IMR-90 (cell line): Measurements from ENCODE around the gene PRKACA. TPM values are rescaled to one million over a fixed set of nuclear protein-coding genes. Genes with fewer than 3 reads are reported as not detected.

Source experiments
- ATAC-seq: fragments of 200-7000 bp; cut with Tn5 transposase; 2 replicates; pipeline ENCODE4 v1.9.1; 2020; ENCODE audit warnings: low read depth, mild to moderate bottlenecking, moderate library complexity
- BruUV-seq: library from RNA; stranded (reverse); fragments of 400-500 nt; replicated peaks from 2 replicates; lab custom pipeline; 2021; lab: Mats Ljungman, UMichigan
- CTCF ChIA-PET: fragments of 300-600 bp; formaldehyde crosslinking; extraction: SDS; loops from one replicate; lab custom pipeline; 2021; ENCODE audit warnings: antibody characterized with exemption; lab: Yijun Ruan, JAX
- POLR2A ChIA-PET: fragments of 300-600 bp; sonication (Branson Sonifier 250); formaldehyde crosslinking; loops from one replicate; lab custom pipeline; 2022; ENCODE audit warnings: antibody characterized with exemption; ENCODE audit not compliant: unreplicated experiment; lab: Charles Lee
- DNase-seq: peaks from one replicate; pipeline ENCODE4 v3.0.0; 2013
- H2AFZ ChIP-seq: replicated peaks from 2 replicates; pipeline ENCODE3; 2013; ENCODE audit warnings: low read length, mild to moderate bottlenecking; ENCODE audit not compliant: poor library complexity
- H2AK5ac ChIP-seq: 2 replicates; pipeline ENCODE4 v1.6.1; 2013; ENCODE audit warnings: low read depth, low read length, inconsistent platforms
- H2AK9ac ChIP-seq: replicated peaks from 2 replicates; pipeline ENCODE3; 2013; ENCODE audit warnings: mild to moderate bottlenecking, low read depth, low read length, moderate library complexity; ENCODE audit not compliant: poor library complexity
- H2BK120ac ChIP-seq: 2 replicates; pipeline ENCODE4 v1.6.1; 2013; ENCODE audit warnings: low read depth, low read length, inconsistent platforms
- H2BK15ac ChIP-seq: 3 replicates; pipeline ENCODE4 v1.6.1; 2013; ENCODE audit warnings: low read depth, low read length, inconsistent platforms
- H2BK20ac ChIP-seq: 2 replicates; pipeline ENCODE4 v1.6.1; 2013; ENCODE audit warnings: low read depth, mild to moderate bottlenecking, inconsistent platforms, low read length, moderate library complexity
- H2BK5ac ChIP-seq: 2 replicates; pipeline ENCODE4 v1.6.1; 2013; ENCODE audit warnings: mild to moderate bottlenecking, low read depth, low read length, inconsistent platforms; ENCODE audit not compliant: poor library complexity, severe bottlenecking
- H3K14ac ChIP-seq: replicated peaks from 2 replicates; pipeline ENCODE4 v1.6.1; 2013; ENCODE audit warnings: low read depth, low read length, inconsistent platforms
- H3K18ac ChIP-seq: 2 replicates; pipeline ENCODE4 v1.6.1; 2013; ENCODE audit warnings: low read depth, low read length, control low read depth
- H3K23ac ChIP-seq: 2 replicates; pipeline ENCODE4 v1.6.1; 2013; ENCODE audit warnings: low read depth, low read length, inconsistent platforms
- H3K27ac ChIP-seq: 2 replicates; pipeline ENCODE4 v1.5.1; 2013; ENCODE audit warnings: mild to moderate bottlenecking, control low read depth, low read length; ENCODE audit not compliant: insufficient read depth
- H3K27me3 ChIP-seq: 2 replicates; pipeline ENCODE4 v1.6.1; 2013; ENCODE audit warnings: low read length; ENCODE audit not compliant: control insufficient read depth, insufficient read depth
- H3K36me3 ChIP-seq: 2 replicates; pipeline ENCODE4 v1.6.1; 2013; ENCODE audit warnings: low read length, mixed read lengths; ENCODE audit not compliant: control insufficient read depth, insufficient read depth
- H3K4ac ChIP-seq: 2 replicates; pipeline ENCODE4 v1.6.1; 2013; ENCODE audit warnings: low read depth, low read length, inconsistent platforms
- H3K4me1 ChIP-seq: 2 replicates; pipeline ENCODE4 v1.6.1; 2013; ENCODE audit warnings: low read length, mixed read lengths; ENCODE audit not compliant: control insufficient read depth, insufficient read depth
- H3K4me2 ChIP-seq: 2 replicates; pipeline ENCODE4 v1.6.1; 2013; ENCODE audit warnings: low read depth, mild to moderate bottlenecking, control low read depth, low read length, moderate library complexity
- H3K4me3 ChIP-seq: 2 replicates; pipeline ENCODE4 v1.5.1; 2013; ENCODE audit warnings: low read depth, mild to moderate bottlenecking, control low read depth, low read length, moderate library complexity; ENCODE audit not compliant: insufficient read depth
- H3K56ac ChIP-seq: 2 replicates; pipeline ENCODE4 v1.6.1; 2013; ENCODE audit warnings: low read length, inconsistent platforms; ENCODE audit not compliant: insufficient read depth; ENCODE audit errors: extremely low read depth
- H3K79me1 ChIP-seq, 2 experiments: 2 replicates each; pipeline ENCODE4 v1.6.1; 2013; ENCODE audit warnings: low read length in 2 of 2, inconsistent platforms in 1 of 2, low read depth in 1 of 2
- H3K9ac ChIP-seq: 2 replicates; pipeline ENCODE4 v1.6.1; 2013; ENCODE audit warnings: low read depth, low read length, control low read depth
- H3K9me1 ChIP-seq: 2 replicates; pipeline ENCODE4 v1.6.1; 2013; ENCODE audit warnings: low read length, inconsistent platforms; ENCODE audit not compliant: insufficient read depth
- H3K9me3 ChIP-seq: 2 replicates; pipeline ENCODE4 v1.6.1; 2013; ENCODE audit warnings: low read length; ENCODE audit not compliant: control insufficient read depth, insufficient read depth
- H4K20me1 ChIP-seq: 2 replicates; pipeline ENCODE4 v1.6.1; 2013; ENCODE audit warnings: low read length, inconsistent platforms; ENCODE audit not compliant: insufficient read depth
- H4K5ac ChIP-seq: 2 replicates; pipeline ENCODE4 v1.6.1; 2013; ENCODE audit warnings: mild to moderate bottlenecking, low read depth, low read length, control low read depth
- H4K8ac ChIP-seq, 2 experiments: 2 replicates each; pipeline ENCODE4 v1.6.1; 2013; ENCODE audit warnings: low read depth in 2 of 2, low read length in 2 of 2, control low read depth in 1 of 2, inconsistent platforms in 1 of 2
- H4K91ac ChIP-seq: 2 replicates; pipeline ENCODE4 v1.6.1; 2013; ENCODE audit warnings: low read depth, low read length, inconsistent platforms; ENCODE audit not compliant: insufficient read depth
- BHLHE40 ChIP-seq: fragments of 150-350 bp; IDR thresholded peaks from 2 replicates; pipeline ENCODE4 v1.6.1; 2016; ENCODE audit warnings: mild to moderate bottlenecking, low read depth, low read length
- CEBPB ChIP-seq: IDR thresholded peaks from 2 replicates; pipeline ENCODE4 v1.6.1; 2012; ENCODE audit warnings: low read depth, low read length, improper control_type of control experiment
- CHD1 ChIP-seq: IDR thresholded peaks from 2 replicates; pipeline ENCODE4 v1.6.1; 2012; ENCODE audit warnings: low read depth, low read length, improper control_type of control experiment
- ELK1 ChIP-seq: fragments of 150-350 bp; IDR thresholded peaks from 2 replicates; pipeline ENCODE4 v1.6.1; 2016; ENCODE audit warnings: low read depth, mild to moderate bottlenecking, low read length, moderate library complexity, borderline replicate concordance
- FOS ChIP-seq: fragments of 150-350 bp; IDR thresholded peaks from 2 replicates; pipeline ENCODE4 v1.6.1; 2016; ENCODE audit warnings: low read depth, low read length
- MAFK ChIP-seq: IDR thresholded peaks from 2 replicates; pipeline ENCODE4 v1.6.1; 2012; ENCODE audit warnings: low read depth, low read length, improper control_type of control experiment
- MAZ ChIP-seq: IDR thresholded peaks from 2 replicates; pipeline ENCODE4 v1.6.1; 2012; ENCODE audit warnings: low read depth, mild to moderate bottlenecking, low read length, improper control_type of control experiment, moderate library complexity, borderline replicate concordance
- MXI1 ChIP-seq: IDR thresholded peaks from 2 replicates; pipeline ENCODE4 v1.6.1; 2012; ENCODE audit warnings: low read depth, mild to moderate bottlenecking, low read length, moderate library complexity, borderline replicate concordance
- NFE2L2 ChIP-seq: fragments of 150-350 bp; IDR thresholded peaks from 2 replicates; pipeline ENCODE4 v1.6.1; 2016; ENCODE audit warnings: low read depth, mild to moderate bottlenecking, low read length
- POLR2A ChIP-seq: IDR thresholded peaks from 2 replicates; pipeline ENCODE4 v1.6.1; 2012; ENCODE audit warnings: mild to moderate bottlenecking, low read depth, low read length
- RAD21 ChIP-seq: IDR thresholded peaks from 2 replicates; pipeline ENCODE4 v1.6.1; 2012; ENCODE audit warnings: low read length, improper control_type of control experiment
- RCOR1 ChIP-seq: IDR thresholded peaks from 2 replicates; pipeline ENCODE4 v1.6.1; 2012; ENCODE audit warnings: mild to moderate bottlenecking, low read length, improper control_type of control experiment; ENCODE audit not compliant: insufficient replicate concordance
- RFX5 ChIP-seq: IDR thresholded peaks from 2 replicates; pipeline ENCODE4 v1.8.0; 2012; ENCODE audit warnings: low read depth, mild to moderate bottlenecking, low read length, moderate library complexity
- SMC3 ChIP-seq: fragments of 150-350 bp; IDR thresholded peaks from 2 replicates; pipeline ENCODE4 v1.6.1; 2016; ENCODE audit warnings: low read depth, mild to moderate bottlenecking, antibody characterized with exemption, low read length, moderate library complexity
- WGBS, 2 experiments: methylation state at CpG; one replicate each; pipeline versions ENCODE4 v1.1.5 to v1.1.7; 2013; ENCODE audit warnings: missing lambda C conversion rate in 2 of 2; ENCODE audit not compliant: insufficient read length in 1 of 2; ENCODE audit errors: extremely low coverage in 2 of 2; 5-methylcytosine and 5-hydroxymethylcytosine counted together
- dilution Hi-C: fragments of 300-500 bp; cut with HindIII; formaldehyde crosslinking; loops from one replicate; pipeline ENCODE4 v1.14.3; 2018; ENCODE audit warnings: low sequenced_read_pairs; ENCODE audit not compliant: unreplicated experiment
- in situ Hi-C: fragments of 300-500 bp; cut with MboI; formaldehyde crosslinking; loops from 3 replicates; pipeline ENCODE4 v1.14.3; 2019; ENCODE audit warnings: low sequenced_read_pairs, inconsistent platforms, mixed read lengths
- intact Hi-C: fragments of 100-400 bp; cut with micrococcal nuclease; formaldehyde crosslinking; loops from 2 replicates; pipeline ENCODE4 v1.10.0; 2022
- polyA plus RNA-seq, 3 experiments: library from polyadenylated mRNA; depleted of rRNA; stranded (reverse); fragments of >200 nt; gene quantifications; 2 replicates each; pipeline ENCODE4 v1.2.3, GENCODE V29; 2012; ENCODE audit warnings: low replicate concordance in 1 of 3
- total RNA-seq: library from RNA; depleted of rRNA; stranded (reverse); fragments of >200 nt; gene quantifications from 2 replicates; pipeline ENCODE4 v1.2.3, GENCODE V29; 2012
- TF ChIP-seq, protein P1 (sequence below): conservative IDR thresholded peaks from 2 replicates; pipeline ENCODE4 v1.5.1; 2012; ENCODE audit warnings: mild to moderate bottlenecking, low read depth, low read length, improper control_type of control experiment

The PRKACA gene
- total and polyA plus RNA-seq, 2 of the 4 experiments (the other 2 are of a cell fraction): 18.1 to 94.5 TPM

DNA sequence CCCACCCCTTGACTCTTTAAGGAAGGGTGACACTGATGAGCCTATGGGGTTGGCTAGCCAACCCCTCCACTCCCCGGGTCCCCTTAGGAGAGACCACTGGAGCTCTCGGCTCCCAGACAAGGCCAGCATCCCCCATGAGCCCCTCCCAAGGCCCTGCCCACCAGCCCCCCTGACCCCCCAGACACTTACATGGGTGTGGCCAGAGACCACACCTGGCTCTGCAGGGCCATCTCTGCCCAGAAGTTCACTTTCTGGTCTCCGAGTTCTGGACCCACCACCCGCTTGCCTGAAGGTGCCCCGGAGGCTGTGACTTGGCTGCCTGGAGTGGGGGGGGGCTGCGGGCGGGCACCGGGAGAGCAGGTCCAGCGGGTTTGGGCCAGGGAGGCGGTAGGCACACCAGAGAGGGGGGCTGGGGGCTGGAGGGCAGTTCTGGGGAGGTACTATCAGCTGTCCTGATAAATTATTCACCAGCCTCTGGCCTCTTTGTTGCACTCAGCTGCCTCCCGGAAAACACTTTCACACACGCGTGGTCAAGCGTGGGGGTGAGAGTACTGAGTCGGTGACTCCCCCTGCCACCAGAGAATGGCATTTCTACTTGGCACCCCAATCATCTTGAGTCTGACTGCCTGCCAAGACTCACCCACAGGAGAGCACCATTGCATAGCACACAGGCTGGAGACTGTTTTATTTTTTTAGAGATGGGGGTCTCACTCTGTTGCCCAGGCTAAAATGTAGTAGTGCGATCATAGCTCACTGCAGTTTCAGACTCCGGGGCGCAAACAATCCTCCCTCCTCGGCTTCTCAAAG lies 55.6 kb downstream of the PRKACA start, which contains the start of gene PALM3:
TSS of gene PALM3 (minus strand) at position 326 of the 807 bp plus-strand sequence. CDS start at position 230, 96 bp downstream.
- Histone ChIP-seq H2AK9ac (no peak within 1 kb of the TSS), H2BK5ac (no peak within 1 kb of the TSS), H4K91ac (no peak within 1 kb of the TSS), H3K9me1 (no peaks in the 10 kb centered on the region), H4K8ac (no peak within 1 kb of the TSS), H3K27ac (no peak within 1 kb of the TSS), H3K23ac (no peak within 1 kb of the TSS), H4K5ac (no peak within 1 kb of the TSS), H3K4me1 (peaks cover 1% of the 10 kb centered on the region; the same call in 1 of the 2 replicates), H2BK15ac (no peak within 1 kb of the TSS), H3K4me2 (no peak within 1 kb of the TSS), H2AFZ (no peak within 1 kb of the TSS), H2BK20ac (no peak within 1 kb of the TSS), H2BK120ac (no peak within 1 kb of the TSS), H3K9me3 (no peaks in the 10 kb centered on the region), H4K20me1 (no peaks in the 10 kb centered on the region), H2AK5ac (no peak within 1 kb of the TSS), H3K4me3 (no peak within 1 kb of the TSS), H3K79me1 (no peaks in the 10 kb centered on the region), H3K36me3 (no peaks in the 10 kb centered on the region), H3K18ac (no peak within 1 kb of the TSS), H3K56ac (no peak within 1 kb of the TSS), H3K27me3 (peaks cover 27% of the 10 kb centered on the region), H3K4ac (no peak within 1 kb of the TSS), H3K9ac (no peak within 1 kb of the TSS), H3K14ac (no peak within 1 kb of the TSS)
- intact Hi-C loops (no loop called here), in situ Hi-C loops (no loop called here), dilution Hi-C loops (no loop called here)
- DNase-seq (no peak), ATAC-seq (no peak)
- WGBS, 2 experiments: 82% methylated on average over 7 of the region's 19 CpGs; no CpG with 5 or more reads in 1 of the 2 experiments
- no TSS peak for BruUV-seq
- ChIA-PET CTCF (no interaction called here), POLR2A (no interaction called here)
- TF ChIP-seq RFX5 (no peak), SMC3 (no peak), NFE2L2 (no peak), RCOR1 (no peak), MXI1 (no peak), BHLHE40 (no peak), RAD21 (no peak), POLR2A (no peak), FOS (no peak), MAFK (no peak), MAZ (no peak), CEBPB (no peak), CHD1 (no peak), ELK1 (no peak)
- TF ChIP-seq, protein P1, sequence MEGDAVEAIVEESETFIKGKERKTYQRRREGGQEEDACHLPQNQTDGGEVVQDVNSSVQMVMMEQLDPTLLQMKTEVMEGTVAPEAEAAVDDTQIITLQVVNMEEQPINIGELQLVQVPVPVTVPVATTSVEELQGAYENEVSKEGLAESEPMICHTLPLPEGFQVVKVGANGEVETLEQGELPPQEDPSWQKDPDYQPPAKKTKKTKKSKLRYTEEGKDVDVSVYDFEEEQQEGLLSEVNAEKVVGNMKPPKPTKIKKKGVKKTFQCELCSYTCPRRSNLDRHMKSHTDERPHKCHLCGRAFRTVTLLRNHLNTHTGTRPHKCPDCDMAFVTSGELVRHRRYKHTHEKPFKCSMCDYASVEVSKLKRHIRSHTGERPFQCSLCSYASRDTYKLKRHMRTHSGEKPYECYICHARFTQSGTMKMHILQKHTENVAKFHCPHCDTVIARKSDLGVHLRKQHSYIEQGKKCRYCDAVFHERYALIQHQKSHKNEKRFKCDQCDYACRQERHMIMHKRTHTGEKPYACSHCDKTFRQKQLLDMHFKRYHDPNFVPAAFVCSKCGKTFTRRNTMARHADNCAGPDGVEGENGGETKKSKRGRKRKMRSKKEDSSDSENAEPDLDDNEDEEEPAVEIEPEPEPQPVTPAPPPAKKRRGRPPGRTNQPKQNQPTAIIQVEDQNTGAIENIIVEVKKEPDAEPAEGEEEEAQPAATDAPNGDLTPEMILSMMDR: no peak
